ENCODE data around the gene ANKS1A. TPM values are rescaled to one million over a fixed set of nuclear protein-coding genes. Genes with fewer than 3 reads are reported as not detected.

ANKS1A gene
- total and polyA plus RNA-seq, 2 experiments from 2014 or later: 17.5 to 25.4 TPM

DNA sequence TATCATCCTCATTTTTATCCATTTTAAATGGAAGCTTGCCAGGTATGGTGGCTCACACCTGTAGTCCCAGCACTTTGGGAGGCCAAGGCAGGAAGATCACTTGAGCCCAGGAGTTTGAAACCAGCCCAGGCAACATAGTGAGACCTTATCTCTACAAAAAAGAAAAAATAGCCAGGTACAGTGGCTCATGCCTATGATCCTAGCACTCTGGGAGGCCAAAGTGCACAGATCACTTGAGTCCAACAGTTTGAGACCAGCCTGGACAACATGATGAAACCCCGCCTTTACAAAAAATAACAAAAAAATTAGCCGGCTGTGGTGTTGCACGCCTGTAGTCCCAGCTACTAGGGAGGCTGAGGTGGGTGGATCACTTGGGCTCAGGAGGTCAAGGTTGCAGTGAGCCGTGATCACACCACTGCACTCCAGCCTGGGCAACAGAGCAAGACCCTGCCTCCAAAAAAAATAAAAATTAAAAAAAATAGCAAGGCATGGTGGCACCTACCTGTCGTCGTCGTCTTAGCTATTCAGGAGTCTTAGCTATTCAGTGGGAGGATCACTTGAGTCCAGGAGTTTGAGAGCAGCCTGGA is 163.0 kb downstream of the ANKS1A start:
- no peak overlapping the region for H3K4me2 ChIP-seq
- H3K27ac ChIP-seq: peak overlapping the region; percentile 93
- DNase-seq (ENCODE audit: low spot score): no peak
- no peak overlapping the region for H3K4me3 ChIP-seq
- H3K4me1 ChIP-seq (ENCODE audit: insufficient read depth): peaks cover 57% of the 10 kb centered on the region
- no peak overlapping the region for H2AFZ ChIP-seq
- TF ChIP-seq EZH2 (IDR thresholded peaks at IDR 0.05; ENCODE audit: borderline replicate concordance) (no peak), EZH2phosphoT487 (IDR thresholded peaks at IDR 0.05; ENCODE audit: low read depth, severe bottlenecking, unreplicated experiment) (no peak)
- TF ChIP-seq, protein P1, sequence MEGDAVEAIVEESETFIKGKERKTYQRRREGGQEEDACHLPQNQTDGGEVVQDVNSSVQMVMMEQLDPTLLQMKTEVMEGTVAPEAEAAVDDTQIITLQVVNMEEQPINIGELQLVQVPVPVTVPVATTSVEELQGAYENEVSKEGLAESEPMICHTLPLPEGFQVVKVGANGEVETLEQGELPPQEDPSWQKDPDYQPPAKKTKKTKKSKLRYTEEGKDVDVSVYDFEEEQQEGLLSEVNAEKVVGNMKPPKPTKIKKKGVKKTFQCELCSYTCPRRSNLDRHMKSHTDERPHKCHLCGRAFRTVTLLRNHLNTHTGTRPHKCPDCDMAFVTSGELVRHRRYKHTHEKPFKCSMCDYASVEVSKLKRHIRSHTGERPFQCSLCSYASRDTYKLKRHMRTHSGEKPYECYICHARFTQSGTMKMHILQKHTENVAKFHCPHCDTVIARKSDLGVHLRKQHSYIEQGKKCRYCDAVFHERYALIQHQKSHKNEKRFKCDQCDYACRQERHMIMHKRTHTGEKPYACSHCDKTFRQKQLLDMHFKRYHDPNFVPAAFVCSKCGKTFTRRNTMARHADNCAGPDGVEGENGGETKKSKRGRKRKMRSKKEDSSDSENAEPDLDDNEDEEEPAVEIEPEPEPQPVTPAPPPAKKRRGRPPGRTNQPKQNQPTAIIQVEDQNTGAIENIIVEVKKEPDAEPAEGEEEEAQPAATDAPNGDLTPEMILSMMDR (IDR thresholded peaks at IDR 0.05; ENCODE audit: poor library complexity): no peak
- no peaks in the 10 kb centered on the region for H3K9me2 ChIP-seq (replicated peaks; ENCODE audit: insufficient read depth)
- H4K20me1 ChIP-seq (ENCODE audit: insufficient read depth, poor library complexity, severe bottlenecking): no peaks in the 10 kb centered on the region
- no peaks in the 10 kb centered on the region for H3K36me3 ChIP-seq (replicated peaks; ENCODE audit: insufficient read depth, low read depth)
- no peaks in the 10 kb centered on the region for H3K27me3 ChIP-seq
- H3K79me2 ChIP-seq: peaks cover 8% of the 10 kb centered on the region
- WGBS (ENCODE audit: low lambda C conversion rate, missing lambda C conversion rate): 96% methylated on average over 7 of the region's 7 CpGs
- no peaks in the 10 kb centered on the region for H3K9me3 ChIP-seq (ENCODE audit: low read depth)

DNA sequence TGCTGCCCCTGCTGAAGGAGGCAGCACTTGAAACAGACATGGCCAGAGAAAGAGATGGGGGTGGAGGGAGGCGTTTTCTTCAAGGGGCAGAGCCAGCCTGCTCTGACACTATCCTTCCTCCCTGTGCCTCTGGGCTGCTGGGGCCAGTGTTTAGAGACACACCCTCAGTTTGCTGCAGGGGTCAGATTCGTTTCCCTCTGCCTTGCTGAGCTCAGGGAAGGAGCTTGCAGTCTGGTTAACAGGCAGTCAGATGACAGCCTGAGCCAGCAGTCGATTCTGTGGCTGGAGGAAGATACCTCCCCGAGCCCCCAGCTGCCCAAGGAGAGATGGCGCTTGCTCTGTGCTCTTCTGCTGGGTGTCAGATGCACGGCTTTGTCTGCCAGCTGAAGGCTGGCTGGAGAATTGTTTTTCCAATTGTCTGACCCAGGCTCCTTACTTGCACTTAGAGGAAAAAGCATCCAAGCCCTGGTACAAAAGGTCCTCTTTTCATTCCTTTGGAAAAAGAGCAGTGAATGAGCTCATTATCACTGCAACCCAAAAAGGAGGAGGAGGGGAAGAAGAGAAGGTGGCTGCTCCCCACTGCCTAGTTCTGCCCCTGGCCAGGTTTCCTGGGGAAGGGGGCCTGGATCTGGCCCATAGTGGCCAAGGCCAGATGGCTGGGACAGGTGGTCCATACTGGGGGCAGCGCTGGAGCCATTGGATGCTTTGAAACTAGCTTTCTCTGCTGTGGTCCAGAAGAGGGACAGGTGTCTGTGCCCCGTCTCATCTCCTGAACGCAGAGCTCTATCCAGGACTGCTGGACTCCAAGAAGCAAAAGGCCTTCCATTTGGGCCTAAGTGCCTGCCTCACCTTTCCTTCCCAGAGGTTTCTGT is 163.9 kb downstream of the ANKS1A start:
- Histone ChIP-seq H3K4me3 (no peak overlapping the region), H3K9me3 (ENCODE audit: low read depth) (no peaks in the 10 kb centered on the region), H3K27me3 (no peaks in the 10 kb centered on the region), H3K79me2 (peaks cover 8% of the 10 kb centered on the region), H4K20me1 (ENCODE audit: insufficient read depth, poor library complexity, severe bottlenecking) (no peaks in the 10 kb centered on the region), H3K27ac (peak overlapping the region; percentile 75), H3K4me2 (peak overlapping the region; percentile 21), H2AFZ (no peak overlapping the region), H3K36me3 (replicated peaks; ENCODE audit: insufficient read depth, low read depth) (no peaks in the 10 kb centered on the region), H3K4me1 (ENCODE audit: insufficient read depth) (peaks cover 49% of the 10 kb centered on the region), H3K9me2 (replicated peaks; ENCODE audit: insufficient read depth) (no peaks in the 10 kb centered on the region)
- 69% methylated on average over 9 of the region's 9 CpGs for WGBS (ENCODE audit: low lambda C conversion rate, missing lambda C conversion rate)
- TF ChIP-seq, protein P1 (IDR thresholded peaks at IDR 0.05; ENCODE audit: poor library complexity): peak; percentile 10
- no peak for TF ChIP-seq EZH2phosphoT487 (IDR thresholded peaks at IDR 0.05; ENCODE audit: low read depth, severe bottlenecking, unreplicated experiment)
- peak; percentile 37 for DNase-seq (ENCODE audit: low spot score)

DNA sequence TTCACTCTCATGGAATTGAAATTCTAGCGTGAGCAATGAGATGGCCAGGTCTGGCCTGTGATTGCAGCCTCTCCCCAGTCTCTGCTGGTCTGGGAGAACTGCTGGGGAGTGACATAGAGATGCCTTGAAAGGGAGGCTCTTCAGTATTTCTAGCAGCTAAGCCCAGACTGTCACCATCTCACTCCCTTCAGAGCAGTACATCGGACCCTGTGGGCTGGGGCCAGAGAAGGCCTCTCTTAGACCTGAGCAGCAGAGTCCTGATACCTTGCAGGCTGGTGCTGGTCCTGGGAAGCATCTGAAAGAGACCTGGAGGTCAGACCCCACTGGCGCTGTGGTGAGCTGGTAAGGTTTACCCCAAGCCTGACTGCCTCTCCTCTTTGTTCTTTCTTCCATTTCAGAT is 164.6 kb downstream of the ANKS1A start:
- no peak for DNase-seq (ENCODE audit: low spot score)
- H3K9me2 ChIP-seq (replicated peaks; ENCODE audit: insufficient read depth): no peaks in the 10 kb centered on the region
- H4K20me1 ChIP-seq (ENCODE audit: insufficient read depth, poor library complexity, severe bottlenecking): no peaks in the 10 kb centered on the region
- H2AFZ ChIP-seq: no peak overlapping the region
- H3K79me2 ChIP-seq: peaks cover 8% of the 10 kb centered on the region
- no peaks in the 10 kb centered on the region for H3K9me3 ChIP-seq (ENCODE audit: low read depth)
- H3K36me3 ChIP-seq (replicated peaks; ENCODE audit: insufficient read depth, low read depth): no peaks in the 10 kb centered on the region
- peaks cover 42% of the 10 kb centered on the region for H3K4me1 ChIP-seq (ENCODE audit: insufficient read depth)
- WGBS (ENCODE audit: low lambda C conversion rate, missing lambda C conversion rate): 100% methylated on average over 3 of the region's 3 CpGs
- TF ChIP-seq EZH2 (IDR thresholded peaks at IDR 0.05; ENCODE audit: borderline replicate concordance) (no peak), EZH2phosphoT487 (IDR thresholded peaks at IDR 0.05; ENCODE audit: low read depth, severe bottlenecking, unreplicated experiment) (no peak)
- TF ChIP-seq, protein P1 (IDR thresholded peaks at IDR 0.05; ENCODE audit: poor library complexity): no peak
- H3K27me3 ChIP-seq: no peaks in the 10 kb centered on the region
- no peak overlapping the region for H3K4me3 ChIP-seq
- no peak overlapping the region for H3K4me2 ChIP-seq
- peak overlapping the region; percentile 75 for H3K27ac ChIP-seq

All from hepatocyte (in vitro differentiated cells).